OCI-LY7 (cell line): Measurements from ENCODE around the gene SMIM8. TPM values are rescaled to one million over a fixed set of nuclear protein-coding genes. Genes with fewer than 3 reads are reported as not detected.

Experiments used
- BruUV-seq: library from RNA; stranded (reverse); fragments of 400-500 nt; replicated peaks from 2 replicates; lab custom pipeline; 2021; lab: Mats Ljungman, UMichigan
- CTCF ChIA-PET: fragments of 300-600 bp; sonication (Branson Sonifier 250); formaldehyde crosslinking; loops from one replicate; lab custom pipeline; 2022; ENCODE audit warnings: antibody characterized with exemption; ENCODE audit not compliant: unreplicated experiment; lab: Charles Lee
- POLR2A ChIA-PET: fragments of 300-600 bp; sonication (Branson Sonifier 250); formaldehyde crosslinking; loops from one replicate; lab custom pipeline; 2022; ENCODE audit warnings: antibody characterized with exemption; lab: Charles Lee
- DNase-seq: peaks from one replicate; pipeline ENCODE4 v3.0.0-alpha.2; 2015; ENCODE audit warnings: low spot score
- H2AFZ ChIP-seq: fragments of 200-600 bp; sonication (generic), shearing (Covaris generic); 2 replicates; pipeline ENCODE4 v1.6.1; 2014; ENCODE audit warnings: mild to moderate bottlenecking, antibody characterized with exemption, low read length, moderate library complexity
- H3K27ac ChIP-seq: fragments of 200-600 bp; sonication (generic); 2 replicates; pipeline ENCODE4 v1.5.1; 2014; ENCODE audit warnings: mixed run types, low read depth, mild to moderate bottlenecking, moderate library complexity, low read length, inconsistent platforms; ENCODE audit not compliant: poor library complexity, severe bottlenecking
- H3K36me3 ChIP-seq: fragments of 200-600 bp; sonication (generic); 2 replicates; pipeline ENCODE4 v1.6.1; 2014; ENCODE audit warnings: mild to moderate bottlenecking, antibody characterized with exemption, low read length, moderate library complexity, mixed read lengths; ENCODE audit not compliant: insufficient read depth
- H3K4me1 ChIP-seq: fragments of 200-600 bp; sonication (generic); 2 replicates; pipeline ENCODE4 v1.5.1; 2014; ENCODE audit warnings: mild to moderate bottlenecking, low read length; ENCODE audit not compliant: insufficient read depth, poor library complexity, severe bottlenecking
- H3K4me2 ChIP-seq: fragments of 200-600 bp; sonication (generic); 2 replicates; pipeline ENCODE4 v1.6.1; 2014; ENCODE audit warnings: mild to moderate bottlenecking, low read length
- H3K4me3 ChIP-seq: fragments of 200-600 bp; sonication (generic); 2 replicates; pipeline ENCODE4 v1.5.1; 2014; ENCODE audit warnings: mild to moderate bottlenecking, low read depth, low read length; ENCODE audit not compliant: poor library complexity, severe bottlenecking
- H3K79me2 ChIP-seq: fragments of 200-600 bp; sonication (generic); 2 replicates; pipeline ENCODE4 v1.6.1; 2016; ENCODE audit warnings: low read depth, mild to moderate bottlenecking, low read length, moderate library complexity, mixed read lengths; ENCODE audit not compliant: insufficient read depth
- H3K9me2 ChIP-seq: fragments of 200-600 bp; sonication (generic); 2 replicates; pipeline ENCODE4 v1.6.1; 2016; ENCODE audit warnings: mild to moderate bottlenecking, low read length, mixed read lengths; ENCODE audit not compliant: insufficient read depth
- H3K9me3 ChIP-seq: fragments of 200-600 bp; sonication (generic); 2 replicates; pipeline ENCODE4 v1.6.1; 2014; ENCODE audit warnings: mild to moderate bottlenecking, mixed run types, low read length, mixed read lengths
- H4K20me1 ChIP-seq: fragments of 200-600 bp; sonication (generic); 2 replicates; pipeline ENCODE4 v1.6.1; 2014; ENCODE audit warnings: mild to moderate bottlenecking, antibody characterized with exemption, low read length, moderate library complexity, mixed read lengths; ENCODE audit not compliant: insufficient read depth
- EZH2phosphoT487 ChIP-seq: fragments of 200-600 bp; sonication (generic); IDR thresholded peaks from 2 replicates; pipeline ENCODE4 v1.6.1; 2018; ENCODE audit warnings: low read depth, borderline replicate concordance, mild to moderate bottlenecking, mixed run types, antibody characterized with exemption, low read length, moderate library complexity, mixed read lengths
- intact Hi-C: fragments of 100-400 bp; cut with micrococcal nuclease; formaldehyde crosslinking; loops from one replicate; pipeline ENCODE4 v1.10.0; 2022; ENCODE audit not compliant: unreplicated experiment
- total RNA-seq, 2 experiments: library from RNA; depleted of rRNA in 1 of 2; stranded (reverse); fragments of >200 nt in 1 of 2; shearing (Covaris generic) in 1 of 2; gene quantifications; 2 replicates each; pipeline ENCODE4 v1.2.3, GENCODE V29; 2014 to 2022
- TF ChIP-seq, protein P1 (sequence below): fragments of 200-600 bp; sonication (generic); conservative IDR thresholded peaks from 2 replicates; pipeline ENCODE4 v1.5.1; 2014; ENCODE audit warnings: mild to moderate bottlenecking, antibody characterized with exemption, low read length, moderate library complexity, mixed read lengths

SMIM8 gene
- total RNA-seq, 2 experiments from 2014 or later, result 6.6 to 12.5 TPM

DNA sequence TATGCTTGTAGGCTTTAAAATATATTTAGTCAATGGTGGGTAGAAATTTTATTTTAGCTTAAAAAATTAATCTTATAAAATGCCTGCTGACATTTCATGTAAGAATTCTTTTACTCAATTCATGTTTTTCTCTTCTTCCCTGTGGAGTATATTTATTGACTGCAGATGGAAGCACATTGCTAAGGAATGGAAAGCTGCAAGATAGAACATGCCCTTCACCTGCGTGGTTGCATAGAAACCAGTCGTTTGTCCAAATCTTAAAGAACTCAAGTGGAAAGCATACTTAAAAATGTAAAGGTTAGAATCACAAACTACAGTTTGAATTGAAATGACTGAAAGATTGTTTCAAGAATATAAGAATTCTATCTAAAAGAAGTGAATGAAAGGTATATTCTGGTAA lies 52.9 kb downstream of the SMIM8 start:
- Histone ChIP-seq H3K36me3 (no peaks in the 10 kb centered on the region), H3K4me2 (no peak overlapping the region), H3K79me2 (no peaks in the 10 kb centered on the region), H3K4me1 (no peaks in the 10 kb centered on the region), H4K20me1 (no peaks in the 10 kb centered on the region), H3K9me2 (no peaks in the 10 kb centered on the region), H3K4me3 (no peak overlapping the region), H3K9me3 (no peaks in the 10 kb centered on the region), H3K27ac (no peak overlapping the region), H2AFZ (no peak overlapping the region)
- DNase-seq, result no peak
- BruUV-seq, result no TSS peak
- ChIA-PET POLR2A (interaction anchor here (0.7 kb wide), 1 partner anchor 1603 kb away, joined by 3 read pairs; no protein-coding TSS in a partner anchor), CTCF (no interaction called here)
- TF ChIP-seq, protein P1, sequence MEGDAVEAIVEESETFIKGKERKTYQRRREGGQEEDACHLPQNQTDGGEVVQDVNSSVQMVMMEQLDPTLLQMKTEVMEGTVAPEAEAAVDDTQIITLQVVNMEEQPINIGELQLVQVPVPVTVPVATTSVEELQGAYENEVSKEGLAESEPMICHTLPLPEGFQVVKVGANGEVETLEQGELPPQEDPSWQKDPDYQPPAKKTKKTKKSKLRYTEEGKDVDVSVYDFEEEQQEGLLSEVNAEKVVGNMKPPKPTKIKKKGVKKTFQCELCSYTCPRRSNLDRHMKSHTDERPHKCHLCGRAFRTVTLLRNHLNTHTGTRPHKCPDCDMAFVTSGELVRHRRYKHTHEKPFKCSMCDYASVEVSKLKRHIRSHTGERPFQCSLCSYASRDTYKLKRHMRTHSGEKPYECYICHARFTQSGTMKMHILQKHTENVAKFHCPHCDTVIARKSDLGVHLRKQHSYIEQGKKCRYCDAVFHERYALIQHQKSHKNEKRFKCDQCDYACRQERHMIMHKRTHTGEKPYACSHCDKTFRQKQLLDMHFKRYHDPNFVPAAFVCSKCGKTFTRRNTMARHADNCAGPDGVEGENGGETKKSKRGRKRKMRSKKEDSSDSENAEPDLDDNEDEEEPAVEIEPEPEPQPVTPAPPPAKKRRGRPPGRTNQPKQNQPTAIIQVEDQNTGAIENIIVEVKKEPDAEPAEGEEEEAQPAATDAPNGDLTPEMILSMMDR, result no peak
- TF ChIP-seq EZH2phosphoT487, result no peak
- intact Hi-C loops, result no loop called here

DNA sequence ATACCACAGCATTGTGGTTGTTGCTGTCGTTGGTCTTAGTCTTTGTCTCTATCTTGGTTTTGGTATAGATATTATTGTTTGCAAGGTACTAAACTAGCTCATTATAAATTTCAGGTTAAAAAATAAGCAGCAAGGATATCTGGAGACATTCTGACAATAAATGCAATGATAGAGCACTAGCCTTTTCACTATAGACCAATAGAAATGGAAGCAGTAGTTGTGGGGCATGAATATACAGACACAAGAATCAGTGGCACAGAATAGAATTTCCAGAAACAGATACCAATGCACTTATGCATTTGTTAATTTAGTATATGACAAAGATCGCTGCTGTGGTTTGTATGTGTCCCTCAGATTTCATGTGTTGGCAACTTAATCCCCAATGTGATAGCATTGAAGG lies 54.3 kb downstream of the SMIM8 start:
- no peaks in the 10 kb centered on the region for H3K4me1 ChIP-seq
- H3K9me3 ChIP-seq, result no peaks in the 10 kb centered on the region
- intact Hi-C loops, result no loop called here
- ChIA-PET POLR2A (interaction anchor here (0.6 to 0.7 kb wide), 3 partner anchors 18 to 1530 kb away, joined by 3 to 4 read pairs (median 3); no protein-coding TSS in a partner anchor), CTCF (no interaction called here)
- no peak overlapping the region for H3K27ac ChIP-seq
- H3K36me3 ChIP-seq, result no peaks in the 10 kb centered on the region
- H3K4me2 ChIP-seq, result no peak overlapping the region
- TF ChIP-seq, protein P1, result no peak
- DNase-seq, result no peak
- H3K9me2 ChIP-seq, result no peaks in the 10 kb centered on the region
- no peaks in the 10 kb centered on the region for H4K20me1 ChIP-seq
- H3K79me2 ChIP-seq, result no peaks in the 10 kb centered on the region
- no peak overlapping the region for H2AFZ ChIP-seq
- H3K4me3 ChIP-seq, result no peak overlapping the region
- no TSS peak for BruUV-seq

DNA sequence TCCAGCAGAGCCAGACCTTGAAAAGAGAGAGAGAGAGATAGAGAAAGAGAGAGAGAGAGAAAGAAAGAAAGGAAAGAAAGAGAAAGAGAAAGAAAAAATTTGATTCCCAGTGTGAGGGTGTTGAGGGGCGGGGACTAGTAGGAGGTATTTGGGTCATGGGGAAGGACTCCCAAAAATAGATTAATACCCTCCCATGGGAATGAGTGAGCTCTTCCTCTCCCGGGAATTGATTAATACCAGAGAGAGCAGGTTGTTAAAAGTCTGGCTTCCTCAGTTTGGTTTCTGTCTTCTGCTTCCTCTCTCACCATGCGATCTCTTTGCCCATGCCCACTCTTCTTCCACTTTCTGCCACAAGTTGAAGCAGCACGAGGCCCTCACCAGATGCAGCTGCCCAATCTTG lies 56.6 kb downstream of the SMIM8 start:
- H3K79me2 ChIP-seq, result no peaks in the 10 kb centered on the region
- H3K27ac ChIP-seq, result no peak overlapping the region
- no peaks in the 10 kb centered on the region for H4K20me1 ChIP-seq
- CTCF ChIA-PET, result no interaction called here
- DNase-seq, result no peak
- no TSS peak for BruUV-seq
- H3K9me2 ChIP-seq, result no peaks in the 10 kb centered on the region
- no peak overlapping the region for H3K4me3 ChIP-seq
- no peak overlapping the region for H2AFZ ChIP-seq
- no peaks in the 10 kb centered on the region for H3K36me3 ChIP-seq
- no peak for TF ChIP-seq EZH2phosphoT487
- TF ChIP-seq, protein P1, result no peak
- H3K4me2 ChIP-seq, result no peak overlapping the region
- H3K4me1 ChIP-seq, result no peaks in the 10 kb centered on the region
- intact Hi-C loops, result no loop called here
- POLR2A ChIA-PET, result interaction anchor here (0.6 to 0.9 kb wide), 2 partner anchors 121 to 146 kb away, joined by 3 to 4 read pairs; no protein-coding TSS in a partner anchor
- H3K9me3 ChIP-seq, result no peaks in the 10 kb centered on the region
